Measurements from ENCODE around the gene URB2. TPM values are rescaled to one million over a fixed set of nuclear protein-coding genes. Genes with fewer than 3 reads are reported as not detected.
A peak's percentile ranks its signal among the peaks of the same experiment; 100 is the strongest.

URB2 gene
- total and polyA plus RNA-seq, 10 of the 15 experiments (the other 5 are each of a cell fraction or from before 2014, with no cell fraction given): 2.7 to 24.0 (median 16.9) TPM

- TF ChIP-seq POLR2AphosphoS5 (IDR thresholded peaks at IDR 0.05; ENCODE audit: low read length) (peak; percentile 44; the same call in 1 of the 2 replicates), SREBF2 (IDR thresholded peaks at IDR 0.05; ENCODE audit: low read length) (no peak), MYC (IDR thresholded peaks at IDR 0.05; ENCODE audit: insufficient read depth, insufficient read length, insufficient replicate concordance, low read length, severe bottlenecking) (peak; percentile 83), LARP7 (IDR thresholded peaks at IDR 0.05) (peak; percentile 64; the same call in 1 of the 2 replicates), CEBPZ (IDR thresholded peaks at IDR 0.05; ENCODE audit: low read depth, low read length) (no peak), ZZZ3 (IDR thresholded peaks at IDR 0.05; ENCODE audit: control insufficient read depth, insufficient read length, low read depth) (no peak), MAX (IDR thresholded peaks at IDR 0.05; ENCODE audit: low read depth, low read length) (peak; percentile 52; the same call in 1 of the 2 replicates), IKZF1 (conservative IDR thresholded peaks at IDR 0.05) (peak; percentile 34), IKZF2 (IDR thresholded peaks at IDR 0.05) (0 out of 4 replicates have a peak, but pooled peaks of 1 of the 2 experiments have one; percentile 37), CHD4 (IDR thresholded peaks at IDR 0.05) (no peak), CUX1 (IDR thresholded peaks at IDR 0.05; ENCODE audit: insufficient replicate concordance, low read depth, low read length) (no peak), KLF5 (IDR thresholded peaks at IDR 0.05; ENCODE audit: partially characterized antibody) (no peak), RELB (IDR thresholded peaks at IDR 0.05; ENCODE audit: low read depth) (no peak), HDAC6 (IDR thresholded peaks at IDR 0.05; ENCODE audit: unreplicated experiment) (no peak), RB1 (IDR thresholded peaks at IDR 0.05; ENCODE audit: borderline replicate concordance) (no peak), EGR1 (IDR thresholded peaks at IDR 0.05; ENCODE audit: borderline replicate concordance in 1 of 2, low read depth in 2 of 2, low read length in 2 of 2) (peak in 1 of 2 experiments; percentile 77; a peak in 2 of 3 replicates)
Measured at GRCh38 chr1:229625071-229625914, 754 bp upstream of the URB2 start (continued).

Measured in GM12878 (cell line).